ENCODE results near the gene FHIT.

The FHIT gene

DNA sequence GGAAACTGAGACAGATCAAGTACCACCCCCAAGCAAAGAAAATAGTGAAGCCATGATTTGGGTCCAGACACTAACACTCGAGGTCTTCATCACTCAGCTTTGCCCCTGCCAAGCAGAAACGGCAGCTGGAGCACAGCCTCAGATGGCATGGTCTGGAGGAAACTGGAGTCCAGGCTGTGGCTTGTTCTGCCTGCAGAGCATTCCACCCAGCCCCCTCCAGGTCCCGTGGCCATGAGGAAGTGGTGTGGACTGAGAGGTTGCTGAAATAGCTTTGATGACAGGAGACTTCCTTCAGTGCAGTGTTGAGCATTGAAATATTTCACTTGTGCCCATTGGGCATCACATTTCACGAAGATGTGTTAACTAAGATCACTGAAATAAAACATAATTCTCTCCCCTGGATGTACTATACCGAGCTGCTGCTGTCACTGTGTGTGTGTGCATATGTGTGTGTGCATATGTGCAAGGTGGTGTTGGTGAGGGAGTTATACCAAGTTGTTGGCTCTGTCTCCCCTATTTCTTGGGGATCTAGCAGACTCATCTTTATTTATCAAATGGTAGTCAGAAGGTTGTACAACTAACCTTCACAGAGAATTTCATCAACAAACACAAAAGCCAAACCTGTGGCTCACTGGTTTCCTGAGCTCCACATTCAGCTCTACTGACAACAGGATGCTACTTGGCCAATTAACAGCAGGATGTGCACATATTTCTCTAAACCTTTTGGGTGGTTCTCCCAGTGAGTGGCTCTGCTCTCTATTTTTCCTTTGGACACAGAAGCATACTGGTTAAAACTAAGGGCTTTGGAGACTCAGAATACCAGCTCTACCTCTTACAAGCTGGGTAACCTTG lies 1541.3 kb downstream of the FHIT start:
- Histone ChIP-seq H3K9me3 (ENCODE audit: control insufficient read depth in 5 of 5, low read length in 5 of 5) (peaks cover 0 to 10% (median 8%) of the 10 kb centered on the region in 5 donors), H3K9ac (ENCODE audit: low read length in 5 of 5) (no peak overlapping the region), H3K27ac (ENCODE audit: low read depth, low read length) (no peak overlapping the region), H3K4me3 (ENCODE audit: low read depth in 1 of 5, low read length in 5 of 5) (no peak overlapping the region), H3K27me3 (ENCODE audit: control insufficient read depth in 5 of 5, insufficient read depth in 4 of 5, low read length in 5 of 5) (peaks cover 0 to 5% (median 0%) of the 10 kb centered on the region in 5 donors), H3K4me1 (ENCODE audit: control insufficient read depth in 5 of 5, insufficient read depth in 5 of 5, low read length in 5 of 5) (no peaks in the 10 kb centered on the region), H3K36me3 (ENCODE audit: control insufficient read depth in 5 of 5, insufficient read depth in 5 of 5, low read length in 5 of 5) (no peaks in the 10 kb centered on the region)

DNA sequence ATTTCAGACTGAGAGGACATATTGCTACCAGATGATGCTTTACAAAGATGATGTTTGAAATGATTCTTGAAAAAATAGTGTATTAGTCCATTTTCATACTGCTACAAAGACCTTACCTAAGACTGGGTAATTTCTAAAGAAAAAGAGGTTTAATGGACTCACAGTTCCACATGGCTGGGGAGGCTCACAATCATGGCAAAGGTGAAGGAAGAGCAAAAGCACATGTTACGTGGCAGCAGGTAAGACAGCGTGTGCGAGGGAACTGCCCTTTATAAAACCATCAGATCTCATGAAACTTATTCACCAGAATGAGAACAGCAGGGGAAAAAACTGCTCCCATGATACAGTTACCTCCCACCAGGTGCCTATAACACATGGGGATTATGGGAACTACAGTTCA lies 1543.0 kb downstream of the FHIT start:
- Histone ChIP-seq H3K27ac (ENCODE audit: low read depth, low read length) (no peak overlapping the region), H3K36me3 (ENCODE audit: control insufficient read depth in 5 of 5, insufficient read depth in 5 of 5, low read length in 5 of 5) (no peaks in the 10 kb centered on the region), H3K9ac (ENCODE audit: low read length in 5 of 5) (no peak overlapping the region), H3K27me3 (ENCODE audit: control insufficient read depth in 5 of 5, insufficient read depth in 4 of 5, low read length in 5 of 5) (peaks cover 0 to 5% (median 0%) of the 10 kb centered on the region in 5 donors), H3K4me3 (ENCODE audit: low read depth in 1 of 5, low read length in 5 of 5) (no peak overlapping the region), H3K4me1 (ENCODE audit: control insufficient read depth in 5 of 5, insufficient read depth in 5 of 5, low read length in 5 of 5) (no peaks in the 10 kb centered on the region), H3K9me3 (ENCODE audit: control insufficient read depth in 5 of 5, low read length in 5 of 5) (peaks cover 0 to 3% (median 3%) of the 10 kb centered on the region in 5 donors)

DNA sequence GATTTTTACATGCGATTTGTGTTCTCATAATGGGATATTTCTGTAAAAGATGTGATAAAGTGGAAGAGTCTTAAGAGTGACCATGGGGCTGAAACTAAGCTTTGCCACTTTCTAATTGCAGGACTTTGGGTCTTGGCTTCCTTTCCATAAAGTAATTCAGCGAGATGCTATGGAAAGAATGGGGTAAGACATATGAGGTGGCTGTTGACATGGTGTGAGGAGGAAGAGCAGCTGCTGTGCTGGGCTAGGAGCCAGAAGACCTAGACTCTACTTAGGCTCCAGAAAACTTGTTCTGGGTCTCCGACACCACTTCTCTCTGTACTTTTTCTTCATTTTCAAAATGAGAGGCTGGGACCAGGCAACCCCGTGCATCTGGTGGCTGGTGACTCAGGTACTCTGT lies 1547.0 kb downstream of the FHIT start:
- H3K4me3 ChIP-seq (ENCODE audit: low read depth in 1 of 5, low read length in 5 of 5) = no peak overlapping the region
- H3K27me3 ChIP-seq (ENCODE audit: control insufficient read depth in 5 of 5, insufficient read depth in 4 of 5, low read length in 5 of 5) = peaks cover 0 to 5% (median 0%) of the 10 kb centered on the region in 5 donors
- no peaks in the 10 kb centered on the region for H3K36me3 ChIP-seq (ENCODE audit: control insufficient read depth in 5 of 5, insufficient read depth in 5 of 5, low read length in 5 of 5)
- H3K4me1 ChIP-seq (ENCODE audit: control insufficient read depth in 5 of 5, insufficient read depth in 5 of 5, low read length in 5 of 5) = no peaks in the 10 kb centered on the region
- no peaks in the 10 kb centered on the region for H3K9me3 ChIP-seq (ENCODE audit: control insufficient read depth in 5 of 5, low read length in 5 of 5)
- no peak overlapping the region for H3K9ac ChIP-seq (ENCODE audit: low read length in 5 of 5)
- no peak overlapping the region for H3K27ac ChIP-seq (ENCODE audit: low read depth, low read length)

DNA sequence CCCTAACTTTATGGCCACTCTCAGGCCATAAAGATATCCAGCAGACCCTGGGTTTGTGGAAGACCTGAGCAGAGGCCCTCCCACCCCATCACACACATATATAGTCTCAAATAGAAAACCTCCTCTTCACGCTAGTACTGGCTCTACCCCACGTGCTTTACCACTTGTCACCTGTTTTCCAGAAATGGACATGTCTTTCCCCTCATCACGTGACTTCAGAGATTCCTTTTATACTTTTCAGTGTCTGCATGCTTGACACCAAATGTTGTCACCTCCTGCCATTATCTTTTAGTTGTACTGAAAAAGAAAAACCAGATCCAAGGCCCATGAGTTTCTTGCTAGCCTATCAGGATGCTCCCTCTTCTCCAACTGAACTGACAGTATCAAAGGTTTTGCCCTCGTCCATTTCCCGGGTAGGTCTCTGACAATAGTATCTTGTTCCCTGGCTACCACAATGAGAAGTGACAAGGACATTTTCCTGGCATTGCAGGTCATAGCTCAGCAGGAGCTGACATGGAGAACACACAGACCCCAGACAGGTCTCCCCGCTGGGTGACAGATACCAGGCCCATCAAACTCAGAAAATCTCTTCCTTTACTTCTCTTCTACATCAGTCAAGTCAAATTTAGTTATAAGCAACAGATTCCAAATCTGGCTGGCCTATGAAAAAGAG lies 1551.5 kb downstream of the FHIT start:
- no peak overlapping the region for H3K9ac ChIP-seq (ENCODE audit: low read length in 5 of 5)
- no peak overlapping the region for H3K4me3 ChIP-seq (ENCODE audit: low read depth in 1 of 5, low read length in 5 of 5)
- H3K36me3 ChIP-seq (ENCODE audit: control insufficient read depth in 5 of 5, insufficient read depth in 5 of 5, low read length in 5 of 5) = no peaks in the 10 kb centered on the region
- H3K4me1 ChIP-seq (ENCODE audit: control insufficient read depth in 5 of 5, insufficient read depth in 5 of 5, low read length in 5 of 5) = no peaks in the 10 kb centered on the region
- no peaks in the 10 kb centered on the region for H3K27me3 ChIP-seq (ENCODE audit: control insufficient read depth in 5 of 5, insufficient read depth in 4 of 5, low read length in 5 of 5)
- no peaks in the 10 kb centered on the region for H3K9me3 ChIP-seq (ENCODE audit: control insufficient read depth in 5 of 5, low read length in 5 of 5)
- H3K27ac ChIP-seq (ENCODE audit: low read depth, low read length) = no peak overlapping the region
